ENCODE results near the gene PLXNC1. TPM values are rescaled to one million over a fixed set of nuclear protein-coding genes. Genes with fewer than 3 reads are reported as not detected.

The PLXNC1 gene
- polyA plus RNA-seq, 1 of the 3 experiments (the other 2 are of a cell fraction), result 0.23 TPM

- no peak for TF ChIP-seq GABPA (IDR thresholded peaks at IDR 0.05; ENCODE audit: low read depth)
Measured at GRCh38 chr12:94258593-94258992, 110.2 kb downstream of the PLXNC1 start (continued).

GRCh38 chr12:94260017-94260416 lies 111.6 kb downstream of the PLXNC1 start:
- no peak for DNase-seq
- H3K27ac ChIP-seq (ENCODE audit: low read depth in 2 of 2, low read length in 1 of 2), result no peak overlapping the region
- no peak overlapping the region for H3K4me3 ChIP-seq (ENCODE audit: low read depth in 2 of 2, low read length in 1 of 2)
- H3K79me2 ChIP-seq (ENCODE audit: insufficient read depth), result no peaks in the 10 kb centered on the region
- no peaks in the 10 kb centered on the region for H3K36me3 ChIP-seq (replicated peaks in 1 of 2; ENCODE audit: control insufficient read depth in 1 of 2, insufficient read depth in 2 of 2, low read length in 1 of 2)
- no peaks in the 10 kb centered on the region for H3K9me3 ChIP-seq
- TF ChIP-seq REST (IDR thresholded peaks at IDR 0.05; ENCODE audit: low read depth, low read length) (no peak), TCF12 (IDR thresholded peaks at IDR 0.05) (no peak), ELF1 (IDR thresholded peaks at IDR 0.05) (no peak), MEF2A (IDR thresholded peaks at IDR 0.05; ENCODE audit: borderline replicate concordance, low read depth) (no peak), YY1 (IDR thresholded peaks at IDR 0.05; ENCODE audit: low read depth) (no peak), TEAD4 (IDR thresholded peaks at IDR 0.05; ENCODE audit: borderline replicate concordance, insufficient read depth) (no peak), ZBTB33 (IDR thresholded peaks at IDR 0.05; ENCODE audit: borderline replicate concordance, low read depth) (no peak), RXRA (IDR thresholded peaks at IDR 0.05; ENCODE audit: borderline replicate concordance, low read depth) (no peak), NRF1 (IDR thresholded peaks at IDR 0.05; ENCODE audit: low read depth, low read length) (no peak)
- TF ChIP-seq, protein P1, sequence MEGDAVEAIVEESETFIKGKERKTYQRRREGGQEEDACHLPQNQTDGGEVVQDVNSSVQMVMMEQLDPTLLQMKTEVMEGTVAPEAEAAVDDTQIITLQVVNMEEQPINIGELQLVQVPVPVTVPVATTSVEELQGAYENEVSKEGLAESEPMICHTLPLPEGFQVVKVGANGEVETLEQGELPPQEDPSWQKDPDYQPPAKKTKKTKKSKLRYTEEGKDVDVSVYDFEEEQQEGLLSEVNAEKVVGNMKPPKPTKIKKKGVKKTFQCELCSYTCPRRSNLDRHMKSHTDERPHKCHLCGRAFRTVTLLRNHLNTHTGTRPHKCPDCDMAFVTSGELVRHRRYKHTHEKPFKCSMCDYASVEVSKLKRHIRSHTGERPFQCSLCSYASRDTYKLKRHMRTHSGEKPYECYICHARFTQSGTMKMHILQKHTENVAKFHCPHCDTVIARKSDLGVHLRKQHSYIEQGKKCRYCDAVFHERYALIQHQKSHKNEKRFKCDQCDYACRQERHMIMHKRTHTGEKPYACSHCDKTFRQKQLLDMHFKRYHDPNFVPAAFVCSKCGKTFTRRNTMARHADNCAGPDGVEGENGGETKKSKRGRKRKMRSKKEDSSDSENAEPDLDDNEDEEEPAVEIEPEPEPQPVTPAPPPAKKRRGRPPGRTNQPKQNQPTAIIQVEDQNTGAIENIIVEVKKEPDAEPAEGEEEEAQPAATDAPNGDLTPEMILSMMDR (IDR thresholded peaks at IDR 0.05), result no peak
- no peak overlapping the region for H2AFZ ChIP-seq (ENCODE audit: low read depth)
- H4K20me1 ChIP-seq (ENCODE audit: insufficient read depth), result no peaks in the 10 kb centered on the region
- no peaks in the 10 kb centered on the region for H3K9me2 ChIP-seq
- WGBS (ENCODE audit: low lambda C conversion rate), result 90% methylated on average over 3 of the region's 3 CpGs
- no peaks in the 10 kb centered on the region for H3K27me3 ChIP-seq (ENCODE audit: insufficient read depth)
- H3K4me1 ChIP-seq (ENCODE audit: control insufficient read depth in 1 of 2, insufficient read depth in 2 of 2, low read depth in 1 of 2, low read length in 1 of 2), result peaks cover 9 to 45% of the 10 kb centered on the region in 2 experiments; a peak in 3 of 4 replicates
- no peak overlapping the region for H3K9ac ChIP-seq
- ChIA-PET CTCF (no interaction called here), POLR2A (no interaction called here)
- no peak overlapping the region for H3K4me2 ChIP-seq
- no peaks in the 10 kb centered on the region for H3F3A ChIP-seq (replicated peaks; ENCODE audit: insufficient read depth)

Data from SK-N-SH (cell line).